H9 (cell line): ENCODE data around the gene NLRC3. TPM values are rescaled to one million over a fixed set of nuclear protein-coding genes. Genes with fewer than 3 reads are reported as not detected.
A peak's percentile ranks its signal among the peaks of the same experiment; 100 is the strongest.

ENCODE experiments used
- DNase-seq: peaks from one replicate; pipeline ENCODE4 v3.0.0-alpha.2; 2017
- H2AFZ ChIP-seq: one replicate; pipeline ENCODE4 v1.6.1; 2013; ENCODE audit warnings: mild to moderate bottlenecking, low read length, control low read depth, moderate library complexity
- H2AK5ac ChIP-seq: 2 replicates; pipeline ENCODE4 v1.6.1; 2013; ENCODE audit warnings: low read length, control low read depth, mixed read lengths; ENCODE audit not compliant: insufficient read length
- H2BK120ac ChIP-seq: one replicate; pipeline ENCODE4 v1.6.1; 2013; ENCODE audit warnings: low read depth, mild to moderate bottlenecking, low read length, control low read depth, inconsistent platforms; ENCODE audit not compliant: poor library complexity, severe bottlenecking
- H2BK12ac ChIP-seq: 2 replicates; pipeline ENCODE4 v1.6.1; 2013; ENCODE audit warnings: low read length, control low read depth, mixed read lengths, low read depth; ENCODE audit not compliant: insufficient read length
- H2BK15ac ChIP-seq: 2 replicates; pipeline ENCODE4 v1.6.1; 2013; ENCODE audit warnings: low read depth, low read length, control low read depth
- H2BK20ac ChIP-seq: one replicate; pipeline ENCODE4 v1.6.1; 2013; ENCODE audit warnings: low read depth, mild to moderate bottlenecking, low read length, control low read depth, inconsistent platforms; ENCODE audit not compliant: poor library complexity, severe bottlenecking
- H2BK5ac ChIP-seq: 2 replicates; pipeline ENCODE4 v1.6.1; 2013; ENCODE audit warnings: low read length, control low read depth, mixed read lengths; ENCODE audit not compliant: insufficient read length
- H3K14ac ChIP-seq: 2 replicates; pipeline ENCODE4 v1.6.1; 2013; ENCODE audit warnings: low read length, control low read depth; ENCODE audit not compliant: insufficient read depth
- H3K18ac ChIP-seq: 2 replicates; pipeline ENCODE4 v1.6.1; 2013; ENCODE audit warnings: low read depth, mild to moderate bottlenecking, mixed read lengths, low read length, control low read depth; ENCODE audit not compliant: insufficient read length
- H3K23ac ChIP-seq: 2 replicates; pipeline ENCODE4 v1.6.1; 2013; ENCODE audit warnings: low read length, control low read depth, mixed read lengths, low read depth; ENCODE audit not compliant: insufficient read length
- H3K23me2 ChIP-seq: 2 replicates; pipeline ENCODE4 v1.6.1; 2013; ENCODE audit warnings: low read depth, mild to moderate bottlenecking, mixed read lengths, low read length, control low read depth; ENCODE audit not compliant: insufficient read length, poor library complexity, severe bottlenecking
- H3K27ac ChIP-seq: 2 replicates; pipeline ENCODE4 v1.5.1; 2013; ENCODE audit warnings: low read length, control low read depth, mixed read lengths, low read depth; ENCODE audit not compliant: insufficient read length
- H3K27me3 ChIP-seq: 2 replicates; pipeline ENCODE4 v1.6.1; 2013; ENCODE audit warnings: low read length, control low read depth, inconsistent platforms; ENCODE audit not compliant: insufficient read depth
- H3K4ac ChIP-seq: 2 replicates; pipeline ENCODE4 v1.6.1; 2013; ENCODE audit warnings: low read depth, mild to moderate bottlenecking, control low read depth, inconsistent platforms, low read length, moderate library complexity
- H3K4me1 ChIP-seq: 2 replicates; pipeline ENCODE4 v1.6.1; 2013; ENCODE audit warnings: low read length, control low read depth, inconsistent platforms; ENCODE audit not compliant: insufficient read depth
- H3K4me2 ChIP-seq: 2 replicates; pipeline ENCODE4 v1.6.1; 2013; ENCODE audit warnings: low read length, control low read depth, mixed read lengths; ENCODE audit not compliant: insufficient read length, insufficient read depth
- H3K56ac ChIP-seq: 2 replicates; pipeline ENCODE4 v1.6.1; 2013; ENCODE audit warnings: low read depth, mild to moderate bottlenecking, mixed read lengths, low read length, control low read depth; ENCODE audit not compliant: insufficient read length
- H3K79me1 ChIP-seq: 2 replicates; pipeline ENCODE4 v1.6.1; 2013; ENCODE audit warnings: low read depth, mild to moderate bottlenecking, moderate library complexity, low read length, control low read depth, inconsistent platforms; ENCODE audit not compliant: insufficient read depth, poor library complexity, severe bottlenecking
- H3K79me2 ChIP-seq: 2 replicates; pipeline ENCODE4 v1.6.1; 2013; ENCODE audit warnings: low read length, control low read depth, inconsistent platforms; ENCODE audit not compliant: insufficient read depth
- H3K9ac ChIP-seq: 2 replicates; pipeline ENCODE4 v1.6.1; 2013; ENCODE audit warnings: low read length, control low read depth, mixed read lengths; ENCODE audit not compliant: insufficient read length; ENCODE audit errors: extremely low read depth
- H3K9me3 ChIP-seq: one replicate; pipeline ENCODE4 v1.6.1; 2013; ENCODE audit warnings: low read depth, low read length, inconsistent platforms; ENCODE audit not compliant: control insufficient read depth
- H3T11ph ChIP-seq: one replicate; pipeline ENCODE4 v1.6.1; 2013; ENCODE audit warnings: mild to moderate bottlenecking, low read length, control low read depth, inconsistent platforms
- H4K20me1 ChIP-seq: one replicate; pipeline ENCODE4 v1.6.1; 2013; ENCODE audit not compliant: control insufficient read depth, insufficient read length, insufficient read depth
- H4K5ac ChIP-seq: 2 replicates; pipeline ENCODE4 v1.6.1; 2013; ENCODE audit warnings: low read depth, mild to moderate bottlenecking, mixed read lengths, low read length, control low read depth; ENCODE audit not compliant: insufficient read length
- H4K8ac ChIP-seq: replicated peaks from 2 replicates; pipeline ENCODE4 v1.6.1; 2013; ENCODE audit warnings: low read length, control low read depth, mixed read lengths, low read depth; ENCODE audit not compliant: insufficient read length
- H4K91ac ChIP-seq: 2 replicates; pipeline ENCODE4 v1.6.1; 2013; ENCODE audit warnings: low read depth, mild to moderate bottlenecking, moderate library complexity, mixed read lengths, low read length, control low read depth; ENCODE audit not compliant: insufficient read length
- H3K27ac Mint-ChIP-seq, 3 experiments: 2 replicates in 2 of 3; 3 replicates in 1 of 3; pipeline ENCODE4 v1.8.0; 2020 to 2021; ENCODE audit warnings: mixed read lengths in 3 of 3, mild to moderate bottlenecking in 1 of 3, moderate library complexity in 1 of 3
- H3K27me3 Mint-ChIP-seq: 2 replicates; pipeline ENCODE4 v1.8.0; 2021; ENCODE audit warnings: low read depth, mild to moderate bottlenecking, moderate library complexity, mixed read lengths
- H3K36me3 Mint-ChIP-seq, 3 experiments: 2 replicates in 2 of 3; 3 replicates in 1 of 3; pipeline ENCODE4 v1.8.0; 2020 to 2021; ENCODE audit warnings: low read depth in 3 of 3, mixed read lengths in 3 of 3; ENCODE audit not compliant: insufficient read depth in 1 of 3
- H3K4me1 Mint-ChIP-seq, 2 experiments: 2 replicates each; pipeline ENCODE4 v1.8.0; 2020; ENCODE audit warnings: mixed read lengths in 2 of 2
- H3K4me3 Mint-ChIP-seq, 2 experiments: 2 replicates in 1 of 2; 3 replicates in 1 of 2; pipeline ENCODE4 v1.8.0; 2020 to 2021; ENCODE audit warnings: mild to moderate bottlenecking in 2 of 2, mixed read lengths in 2 of 2, moderate library complexity in 1 of 2
- H3K9me3 Mint-ChIP-seq, 2 experiments: 2 replicates in 1 of 2; 3 replicates in 1 of 2; pipeline ENCODE4 v1.8.0; 2020; ENCODE audit warnings: mild to moderate bottlenecking in 2 of 2, mixed read lengths in 2 of 2, moderate library complexity in 1 of 2
- CTCF ChIP-seq: fragments of 200-600 bp; sonication (generic); conservative IDR thresholded peaks from 3 replicates; pipeline ENCODE4 v1.8.0; 2021; ENCODE audit warnings: antibody characterized with exemption, mild to moderate bottlenecking
- WGBS: extraction: QIAGEN DNeasy Blood & Tissue Kit; methylation state at CpG from one replicate; pipeline ENCODE4 v1.1.7; 2013; ENCODE audit warnings: missing lambda C conversion rate, low lambda C conversion rate, mixed read lengths; ENCODE audit not compliant: insufficient read length; ENCODE audit errors: extremely low coverage; 5-methylcytosine and 5-hydroxymethylcytosine counted together
- total RNA-seq: library from RNA; stranded (reverse); gene quantifications from 2 replicates; pipeline ENCODE4 v1.2.1, GENCODE V29; 2021

Gene NLRC3
- total RNA-seq, 1 experiment from 2014 or later = 0.44 TPM

- H2BK15ac ChIP-seq = no peak overlapping the region
- H3K14ac ChIP-seq = no peak overlapping the region
- H3K23ac ChIP-seq = no peak overlapping the region
- no peak for TF ChIP-seq CTCF
- no peak overlapping the region for H3K4ac ChIP-seq
- Mint-ChIP-seq H3K27ac (peak overlapping the region in 2 of 3 experiments; percentile 14 to 25; a peak in 3 of 7 replicates), H3K4me1 (peaks cover 7 to 12% of the 10 kb centered on the region in 2 experiments), H3K27me3 (no peaks in the 10 kb centered on the region), H3K36me3 (peaks cover 12 to 54% (median 47%) of the 10 kb centered on the region in 3 experiments; a peak in 6 of 7 replicates), H3K9me3 (no peaks in the 10 kb centered on the region), H3K4me3 (no peak overlapping the region; a peak in 1 of 5 replicates)
- no peak overlapping the region for H3K9ac ChIP-seq
- H4K20me1 ChIP-seq = no peaks in the 10 kb centered on the region
- H4K8ac ChIP-seq = no peak overlapping the region
- no peak overlapping the region for H2BK5ac ChIP-seq
- H3K9me3 ChIP-seq = no peaks in the 10 kb centered on the region
- no peak overlapping the region for H2AFZ ChIP-seq
- H2BK120ac ChIP-seq = no peak overlapping the region
- no peak overlapping the region for H3K56ac ChIP-seq
- H2BK20ac ChIP-seq = no peak overlapping the region
- no peak for DNase-seq
- H3K4me2 ChIP-seq = no peak overlapping the region
- no peak overlapping the region for H2AK5ac ChIP-seq
- no peaks in the 10 kb centered on the region for H3K23me2 ChIP-seq
- H2BK12ac ChIP-seq = no peak overlapping the region
- no peak overlapping the region for H3T11ph ChIP-seq
- no peaks in the 10 kb centered on the region for H3K27me3 ChIP-seq
- H4K5ac ChIP-seq = no peak overlapping the region
- no peak overlapping the region for H3K27ac ChIP-seq
- H3K18ac ChIP-seq = no peak overlapping the region
- H3K79me1 ChIP-seq = no peaks in the 10 kb centered on the region
- H4K91ac ChIP-seq = no peak overlapping the region
- no peaks in the 10 kb centered on the region for H3K79me2 ChIP-seq
- H3K4me1 ChIP-seq = no peaks in the 10 kb centered on the region
- no CpG with 5 or more reads among the region's 27 CpGs for WGBS
These were observed 13.7 kb upstream of the NLRC3 start for GRCh38 chr16:3590736-3591435.
